GM19455 (cell line): ENCODE data around the gene FLAD1.
A peak's percentile ranks its signal among the peaks of the same experiment; 100 is the strongest.

Source experiments
- ATAC-seq: cut with Tn5 transposase; IDR thresholded peaks from one replicate; pipeline ENCODE4 v1.9.1; 2021; ENCODE audit not compliant: unreplicated experiment

Gene FLAD1

DNA sequence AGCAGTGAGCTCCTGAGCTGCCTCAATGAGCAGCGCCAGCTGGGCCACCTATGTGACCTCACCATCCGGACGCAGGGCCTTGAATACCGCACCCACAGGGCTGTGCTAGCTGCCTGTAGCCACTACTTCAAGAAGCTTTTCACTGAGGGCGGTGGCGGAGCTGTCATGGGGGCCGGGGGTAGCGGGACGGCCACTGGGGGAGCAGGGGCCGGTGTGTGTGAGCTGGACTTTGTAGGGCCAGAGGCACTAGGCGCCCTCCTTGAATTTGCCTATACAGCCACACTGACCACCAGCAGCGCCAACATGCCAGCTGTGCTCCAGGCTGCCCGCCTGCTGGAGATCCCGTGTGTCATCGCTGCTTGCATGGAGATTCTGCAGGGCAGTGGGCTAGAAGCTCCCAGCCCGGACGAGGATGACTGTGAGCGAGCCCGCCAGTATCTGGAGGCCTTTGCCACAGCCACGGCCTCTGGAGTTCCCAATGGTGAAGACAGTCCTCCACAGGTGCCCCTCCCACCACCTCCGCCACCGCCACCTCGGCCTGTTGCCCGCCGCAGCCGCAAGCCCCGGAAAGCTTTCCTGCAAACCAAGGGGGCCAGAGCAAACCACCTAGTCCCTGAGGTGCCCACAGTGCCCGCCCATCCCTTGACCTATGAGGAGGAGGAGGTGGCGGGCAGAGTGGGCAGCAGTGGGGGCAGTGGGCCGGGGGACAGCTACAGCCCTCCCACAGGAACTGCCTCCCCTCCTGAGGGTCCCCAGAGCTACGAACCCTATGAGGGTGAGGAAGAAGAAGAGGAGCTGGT, 31.8 kb downstream of the FLAD1 start:
- ATAC-seq: no peak

DNA sequence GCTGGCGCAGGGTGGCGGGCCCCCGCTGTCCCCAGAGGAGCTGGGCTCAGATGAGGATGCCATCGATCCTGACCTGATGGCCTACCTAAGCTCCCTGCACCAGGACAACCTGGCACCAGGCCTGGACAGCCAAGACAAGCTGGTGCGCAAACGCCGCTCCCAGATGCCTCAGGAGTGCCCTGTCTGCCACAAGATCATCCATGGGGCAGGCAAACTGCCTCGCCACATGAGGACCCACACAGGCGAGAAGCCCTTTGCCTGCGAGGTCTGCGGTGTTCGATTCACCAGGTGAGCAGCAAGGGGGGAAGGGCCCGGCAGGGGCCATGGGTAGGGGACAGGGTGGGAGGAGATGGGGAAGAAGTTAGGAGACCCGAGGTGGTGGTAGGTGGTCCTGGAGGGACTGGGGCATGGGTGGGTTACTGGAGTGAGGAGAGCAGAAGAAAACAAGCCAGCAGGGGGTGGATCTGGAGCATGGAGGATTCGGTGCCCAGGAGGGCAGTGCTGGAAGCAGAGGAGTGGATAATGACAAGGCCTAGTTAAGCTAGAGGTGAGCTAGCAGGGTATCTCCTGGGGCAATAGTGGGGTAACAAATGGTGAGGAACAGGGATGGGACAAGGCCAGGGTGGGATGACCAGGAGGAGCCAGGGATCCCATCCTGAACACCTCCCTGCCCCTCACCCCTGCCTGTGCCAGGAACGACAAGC, 32.5 kb downstream of the FLAD1 start:
- ATAC-seq: no peak

DNA sequence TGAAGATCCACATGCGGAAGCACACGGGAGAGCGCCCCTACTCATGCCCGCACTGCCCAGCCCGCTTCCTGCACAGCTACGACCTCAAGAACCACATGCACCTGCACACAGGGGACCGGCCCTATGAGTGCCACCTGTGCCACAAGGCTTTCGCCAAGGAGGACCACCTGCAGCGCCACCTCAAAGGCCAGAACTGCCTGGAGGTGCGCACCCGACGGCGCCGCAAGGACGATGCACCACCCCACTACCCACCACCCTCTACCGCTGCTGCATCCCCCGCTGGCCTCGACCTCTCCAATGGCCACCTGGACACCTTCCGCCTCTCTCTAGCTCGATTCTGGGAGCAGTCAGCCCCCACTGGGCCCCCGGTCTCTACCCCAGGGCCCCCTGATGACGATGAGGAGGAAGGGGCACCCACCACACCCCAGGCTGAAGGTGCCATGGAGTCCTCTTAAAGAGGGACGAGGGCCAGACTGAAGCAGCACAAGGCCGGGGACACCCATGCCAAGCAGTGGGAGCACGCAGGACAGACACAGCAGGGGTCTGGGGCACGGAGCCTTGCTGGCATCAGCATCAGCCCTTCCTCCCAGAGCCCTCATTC, 33.2 kb downstream of the FLAD1 start:
- no peak for ATAC-seq

DNA sequence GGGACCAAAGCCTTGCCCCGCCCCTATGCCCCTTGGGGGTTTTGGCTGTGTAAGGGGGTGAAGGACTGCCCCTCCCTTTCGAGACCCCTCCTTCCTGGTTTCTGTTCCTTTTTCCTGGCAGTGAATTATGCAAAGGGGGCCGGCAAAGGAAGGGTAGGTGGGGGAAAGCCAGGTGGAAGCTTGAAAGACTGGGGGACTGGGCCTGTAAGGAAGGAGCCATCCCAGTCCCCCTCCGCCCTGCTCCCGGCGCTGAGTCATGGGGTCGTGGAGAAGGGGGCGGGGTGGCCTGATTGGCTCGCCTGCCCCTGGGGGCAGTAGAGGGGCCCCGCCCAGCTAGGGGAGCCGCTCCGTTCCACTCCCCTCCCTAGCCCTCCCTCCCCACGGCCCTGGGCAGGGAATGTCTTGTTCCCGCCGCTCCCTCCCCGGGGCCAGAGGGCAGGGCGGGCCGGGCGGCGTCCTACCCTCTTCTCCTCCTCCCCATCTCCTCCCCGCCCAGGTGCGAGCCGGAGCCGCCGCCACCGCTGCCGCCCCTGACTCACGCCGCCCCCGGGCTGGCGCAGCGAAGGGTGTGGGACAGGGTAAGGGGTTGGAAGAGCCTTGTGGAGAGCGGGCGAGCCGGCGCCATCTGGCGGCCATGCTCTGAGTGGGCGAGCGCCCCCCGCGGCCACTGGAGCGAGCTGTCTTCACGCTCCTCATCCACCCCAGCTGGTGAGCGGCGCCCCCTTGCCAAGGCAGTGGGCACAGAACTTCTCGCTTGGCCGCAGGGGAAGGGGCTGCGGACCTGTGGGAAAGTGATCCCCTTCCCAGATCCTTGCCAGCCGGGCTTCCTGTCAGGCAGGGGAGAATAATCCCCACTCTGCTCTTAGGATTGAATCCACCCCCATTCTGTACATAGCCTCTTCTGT, 34.1 kb downstream of the FLAD1 start:
- ATAC-seq: peak; percentile 66

DNA sequence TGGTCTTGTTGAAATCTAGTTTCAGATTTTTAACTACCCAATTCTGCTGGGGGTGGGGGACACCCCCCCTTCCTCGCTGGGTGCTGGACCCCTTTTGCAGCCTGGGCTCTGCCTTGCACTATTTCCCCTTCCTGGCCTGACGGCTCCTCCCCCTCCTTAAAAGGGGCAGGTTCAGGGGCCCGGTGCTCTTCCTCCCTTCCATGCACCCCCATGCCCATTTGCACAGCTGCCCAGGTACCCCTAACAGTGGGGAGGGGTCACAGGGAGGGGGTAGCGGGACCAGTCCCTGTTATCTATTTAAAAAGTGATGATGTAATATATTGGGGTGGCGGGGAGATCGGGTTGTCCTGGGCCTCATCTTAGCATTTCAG, 34.8 kb downstream of the FLAD1 start:
- ATAC-seq: no peak

DNA sequence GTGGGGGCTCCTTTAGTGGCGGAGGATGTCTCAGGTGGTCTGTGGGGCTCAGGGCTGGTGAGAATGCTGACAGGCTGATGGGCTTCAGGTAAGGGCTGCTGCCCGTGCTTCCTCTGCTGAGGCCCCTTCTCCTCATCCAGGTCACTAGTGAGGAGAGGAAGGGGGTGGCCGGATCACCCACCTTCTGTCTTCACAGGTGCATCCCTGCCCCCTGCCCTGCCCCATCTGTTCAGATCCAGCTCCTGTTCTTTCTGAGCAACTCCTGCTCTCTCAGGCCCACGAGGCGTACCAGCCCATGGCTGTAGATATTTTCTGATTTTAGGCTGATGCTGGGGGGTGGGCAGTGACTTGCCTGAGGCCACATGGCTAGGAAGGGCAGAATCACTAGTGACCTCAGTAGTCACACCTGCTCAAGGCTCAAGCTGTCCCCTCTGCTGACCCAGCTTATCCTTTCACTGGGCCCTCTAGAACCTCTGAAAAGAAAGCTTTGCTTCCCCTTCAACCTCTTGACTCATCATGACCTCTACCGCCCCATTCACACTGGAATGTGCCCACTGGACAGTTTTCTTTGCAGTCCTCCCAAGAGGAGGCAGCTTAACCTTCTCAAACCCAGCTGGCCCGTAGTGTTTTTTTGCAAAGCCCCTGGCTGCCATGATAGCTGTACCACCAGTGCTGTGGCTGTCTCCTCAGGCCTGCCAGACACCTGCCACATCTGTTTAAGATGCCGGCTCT, 35.6 kb downstream of the FLAD1 start:
- ATAC-seq: no peak

DNA sequence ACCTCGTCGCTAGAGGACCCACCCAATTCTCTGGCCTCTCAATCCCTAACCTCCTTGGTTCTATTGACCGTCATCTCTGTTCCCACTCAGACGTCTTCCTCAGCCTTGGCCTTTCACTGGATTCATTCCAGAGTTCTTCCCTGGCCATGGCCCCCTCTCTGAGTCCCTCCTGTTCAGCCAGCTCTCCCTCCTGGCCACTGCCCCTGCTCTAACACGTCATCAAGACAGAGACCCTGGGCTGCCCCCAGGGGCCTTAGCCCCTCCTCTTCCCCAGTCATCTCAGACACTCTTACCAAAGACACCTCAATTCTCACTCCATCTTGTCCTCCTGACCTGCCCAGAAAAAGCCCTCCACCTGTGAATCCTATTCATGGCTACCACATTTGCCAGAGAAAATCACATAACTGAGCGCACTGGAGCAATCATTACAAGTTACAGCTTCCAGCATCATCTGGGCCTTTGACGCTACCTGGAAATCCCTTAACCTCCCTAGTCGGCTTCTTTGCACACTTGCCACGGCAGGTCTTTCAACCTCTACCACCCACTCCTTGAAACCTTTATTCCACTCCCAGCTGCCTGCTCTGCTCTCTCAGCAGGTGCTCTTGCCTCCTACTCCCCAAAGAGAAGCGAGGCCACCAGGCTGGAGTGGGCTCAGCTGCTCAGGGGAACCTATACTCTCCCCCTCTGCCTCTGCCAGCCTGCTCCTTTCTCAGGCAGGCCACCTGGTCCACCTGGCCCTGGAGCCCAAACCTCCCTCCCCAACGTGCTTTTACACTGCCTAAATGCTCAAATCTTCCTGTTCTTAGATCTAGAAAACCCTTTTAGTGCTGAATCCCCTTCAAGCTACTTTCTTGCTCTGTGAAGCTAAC, 36.5 kb downstream of the FLAD1 start:
- ATAC-seq: no peak

DNA sequence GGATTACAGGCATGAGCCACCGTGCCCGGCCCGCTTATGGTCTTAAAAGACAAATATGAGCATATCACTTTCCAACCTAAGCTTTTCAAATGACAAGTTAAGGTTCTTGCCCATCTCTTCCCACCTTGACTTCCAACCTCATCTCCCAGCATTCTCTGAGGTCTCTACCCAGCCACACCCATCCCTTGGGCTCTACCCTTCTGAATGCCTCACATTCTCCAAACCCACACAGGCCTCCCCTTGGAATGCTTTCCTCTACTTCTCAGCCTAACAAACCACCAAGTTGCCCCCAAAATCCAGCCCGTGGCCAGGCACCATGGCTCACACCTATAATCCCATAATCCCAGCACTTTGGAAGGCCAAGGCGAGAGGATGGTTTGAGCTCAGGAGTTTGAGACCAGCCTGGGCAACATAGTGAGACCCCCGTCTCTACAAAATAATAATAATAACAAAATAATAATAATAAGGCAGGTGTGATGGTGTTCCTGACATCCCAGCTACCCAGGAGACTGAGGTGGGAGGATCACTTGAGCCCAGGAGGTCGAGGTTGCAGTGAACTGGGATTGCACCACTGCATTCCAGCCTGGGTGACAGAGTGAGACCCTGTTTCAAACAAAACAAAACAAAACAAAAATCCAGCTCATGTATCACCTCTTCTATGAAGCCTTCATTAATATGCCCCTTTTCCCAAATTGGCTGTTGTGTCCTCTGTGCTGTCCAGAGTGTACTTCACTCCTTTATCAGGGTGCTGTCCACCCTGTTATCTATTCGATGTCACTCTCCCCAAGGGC, 39.2 kb downstream of the FLAD1 start:
- no peak for ATAC-seq

DNA sequence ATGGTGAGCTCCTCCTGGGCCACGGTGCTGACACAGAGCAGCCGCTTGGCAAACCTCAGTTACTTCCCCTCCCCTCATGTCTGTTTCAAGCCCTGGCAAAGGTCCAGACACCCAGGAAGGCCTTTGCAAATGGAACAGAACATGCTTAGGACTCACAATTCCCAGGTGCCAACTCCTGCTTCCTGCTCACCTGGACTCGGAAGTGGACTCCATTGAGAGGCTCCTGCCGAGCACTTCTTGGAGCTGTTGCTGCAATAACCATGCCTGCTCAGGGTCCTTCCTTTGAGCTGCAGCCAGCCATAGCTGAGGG, 39.7 kb downstream of the FLAD1 start:
- no peak for ATAC-seq

DNA sequence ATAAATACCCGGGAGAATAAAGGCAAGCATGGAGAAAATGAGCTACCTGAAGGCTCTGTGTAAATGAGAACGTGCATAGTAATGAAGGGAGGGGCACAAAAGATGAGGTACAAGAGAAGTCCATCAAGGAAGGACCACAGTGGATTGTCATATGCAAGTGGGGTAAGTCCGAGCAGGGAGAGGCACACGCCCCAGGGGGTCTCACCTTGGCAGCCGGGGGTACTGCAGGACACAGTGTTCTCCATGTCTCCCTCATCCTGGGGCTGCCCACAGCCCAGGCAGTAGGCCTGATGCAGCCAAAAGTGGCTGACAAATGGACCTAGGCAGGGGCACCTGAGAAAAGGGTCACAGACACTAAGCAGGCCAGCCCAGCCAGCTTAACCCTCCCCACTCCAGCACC, 40.5 kb downstream of the FLAD1 start:
- ATAC-seq: no peak

DNA sequence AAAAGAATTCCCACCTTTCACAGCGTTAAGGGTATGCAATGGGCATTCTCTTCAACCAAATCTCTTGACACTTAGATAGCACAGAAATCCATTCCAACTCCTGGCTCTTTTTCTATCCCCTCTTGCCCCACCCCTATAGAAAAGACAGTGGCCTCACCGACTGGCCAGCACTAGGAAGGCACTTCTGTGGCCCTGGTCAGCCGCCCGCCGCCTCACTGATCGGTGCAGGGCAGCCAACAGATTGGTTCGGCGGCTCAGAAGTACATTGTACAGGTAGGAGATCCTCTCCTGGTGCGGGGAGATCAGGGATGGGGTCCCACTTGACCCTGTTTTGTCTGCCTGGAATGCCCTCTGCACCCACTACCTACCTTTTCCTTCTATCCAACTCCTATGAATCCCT, 41.2 kb downstream of the FLAD1 start:
- ATAC-seq: no peak

DNA sequence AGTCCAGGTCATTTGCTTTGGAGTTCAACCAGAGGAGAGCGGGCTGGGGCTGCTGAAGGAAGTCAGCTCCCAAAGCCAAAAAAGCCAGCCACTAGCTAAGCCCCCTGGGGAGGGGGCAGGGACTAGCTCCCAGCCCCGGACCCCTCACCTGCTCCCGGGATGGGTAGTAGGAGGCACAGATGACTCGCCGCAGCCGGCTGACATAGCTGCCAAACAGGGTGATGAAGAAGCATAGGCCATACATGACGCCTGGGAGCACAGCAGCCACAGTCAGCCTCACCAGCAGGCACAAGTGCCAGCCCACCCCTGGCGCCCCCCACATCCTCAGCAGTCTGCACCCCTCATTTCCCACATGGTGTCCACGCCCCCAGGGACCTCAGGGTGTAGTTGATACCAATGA, 43.0 kb downstream of the FLAD1 start:
- no peak for ATAC-seq

DNA sequence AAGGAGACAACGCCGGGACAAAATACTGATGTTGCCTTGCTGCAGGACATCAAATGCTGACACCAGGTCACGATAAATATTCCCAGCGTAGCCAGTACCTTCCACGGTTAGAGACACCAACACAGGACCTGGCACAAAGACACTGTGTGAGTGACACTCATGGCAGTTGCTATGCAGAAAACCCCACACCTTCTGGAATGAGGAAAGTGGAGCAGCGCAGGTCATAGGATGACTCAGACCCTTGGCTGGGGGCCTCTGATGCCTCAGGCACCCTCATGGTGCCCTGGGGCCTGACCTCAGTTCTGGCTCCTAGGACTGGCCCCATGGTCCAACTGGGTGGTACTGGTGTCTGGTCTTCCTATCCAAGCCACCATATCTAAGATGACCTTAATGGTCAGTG, 43.4 kb downstream of the FLAD1 start:
- ATAC-seq: no peak

DNA sequence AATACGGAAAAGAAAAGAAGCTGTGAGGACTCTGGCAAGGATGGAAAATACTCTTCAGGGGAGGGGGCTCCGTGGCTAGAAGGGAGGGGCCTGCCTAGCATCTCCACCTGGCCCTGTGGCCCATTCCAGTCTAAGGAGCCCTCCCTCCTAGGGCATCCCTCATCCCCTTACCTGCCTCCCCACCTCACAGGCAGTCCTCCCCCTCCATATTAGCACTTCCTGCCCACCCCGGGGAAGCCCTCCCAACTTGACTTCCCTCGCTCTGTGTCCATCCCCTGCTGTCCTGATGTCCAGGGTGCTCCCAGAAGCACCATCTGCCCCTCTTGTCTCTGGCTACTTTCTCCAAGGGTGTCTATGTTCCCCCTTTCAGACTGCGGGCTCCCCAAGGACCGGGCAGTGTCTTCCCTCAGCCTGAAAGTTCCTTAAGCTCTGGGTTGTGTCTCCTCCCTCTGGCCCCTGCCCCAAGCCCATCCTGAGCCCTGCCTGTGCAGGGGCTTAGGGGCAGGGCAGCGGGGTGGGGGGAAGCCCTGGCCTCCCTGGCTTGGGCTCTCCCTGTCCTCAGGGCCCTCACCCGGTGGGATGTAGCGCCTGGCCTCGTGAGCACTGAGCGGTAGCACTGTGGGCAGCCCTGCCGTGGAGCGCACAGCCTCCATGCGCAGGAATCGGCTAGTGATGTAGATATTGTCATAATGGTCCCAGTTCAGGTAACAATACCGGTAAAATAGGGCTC, 46.5 kb downstream of the FLAD1 start:
- ATAC-seq: no peak

DNA sequence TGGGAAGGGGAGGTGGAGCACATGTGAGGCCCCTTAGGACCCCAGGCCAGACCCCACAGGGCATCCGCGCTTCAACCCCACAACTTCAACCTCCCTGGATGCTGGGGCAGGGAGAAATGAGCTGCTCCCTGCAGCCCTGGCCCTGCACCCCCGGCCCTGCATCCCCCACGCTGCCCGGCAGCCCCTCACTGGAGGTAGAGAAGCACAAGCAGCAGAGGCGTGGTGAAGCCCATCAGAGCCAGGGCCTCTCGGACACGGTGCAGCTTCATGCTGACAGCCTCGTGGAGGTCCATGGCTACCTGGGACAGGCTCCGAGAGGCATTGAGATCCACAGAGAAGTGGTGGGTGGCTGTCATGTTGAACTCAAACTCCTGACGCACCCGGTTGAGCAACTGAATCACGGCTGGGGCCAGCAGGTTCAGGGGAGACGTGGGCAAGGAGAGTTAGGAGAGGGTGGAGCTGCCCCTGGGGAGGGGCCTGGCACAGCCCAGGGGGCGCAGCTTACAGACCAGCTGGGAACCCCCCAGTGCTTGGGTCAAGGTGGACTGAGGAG, 47.2 kb downstream of the FLAD1 start:
- no peak for ATAC-seq

DNA sequence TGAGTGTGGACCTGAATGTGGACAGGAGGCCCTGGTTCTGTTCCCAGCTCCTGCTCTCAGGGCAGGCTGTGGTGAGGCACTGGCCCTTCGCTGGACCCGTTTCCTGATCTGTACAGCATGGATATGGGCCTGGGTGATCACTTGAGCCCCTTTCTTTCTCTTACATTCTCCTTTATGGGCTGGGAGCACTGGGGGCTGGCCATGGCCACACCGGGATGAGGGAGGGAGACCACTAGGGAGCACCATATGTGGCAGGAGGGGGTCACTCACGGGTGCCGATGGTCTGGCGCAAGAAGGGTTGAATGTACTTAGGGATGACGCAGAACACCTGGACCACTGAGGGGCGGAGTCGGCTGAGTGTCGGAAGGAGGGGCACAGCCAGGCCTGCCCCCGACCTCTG, 47.8 kb downstream of the FLAD1 start:
- no peak for ATAC-seq

DNA sequence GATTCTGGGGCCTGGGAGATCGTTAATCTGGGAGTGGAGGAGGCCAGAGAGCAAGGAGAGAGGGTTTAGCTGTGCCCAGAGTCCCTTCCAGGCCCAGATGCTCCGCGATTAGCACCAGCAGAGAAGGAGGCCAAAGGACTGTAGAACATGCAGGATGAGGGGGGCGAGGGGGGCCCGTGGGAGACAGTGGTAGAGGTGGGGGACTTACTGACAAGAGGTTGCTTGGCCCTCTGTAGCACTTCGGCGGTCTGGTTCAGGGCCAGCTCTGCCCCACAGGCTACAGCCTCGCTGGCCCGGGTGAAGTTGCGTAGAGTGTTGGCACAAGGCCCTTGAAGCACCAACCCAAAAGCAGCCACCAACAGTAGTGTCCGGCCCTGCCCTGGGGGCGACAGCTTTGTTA, 49.7 kb downstream of the FLAD1 start:
- no peak for ATAC-seq

DNA sequence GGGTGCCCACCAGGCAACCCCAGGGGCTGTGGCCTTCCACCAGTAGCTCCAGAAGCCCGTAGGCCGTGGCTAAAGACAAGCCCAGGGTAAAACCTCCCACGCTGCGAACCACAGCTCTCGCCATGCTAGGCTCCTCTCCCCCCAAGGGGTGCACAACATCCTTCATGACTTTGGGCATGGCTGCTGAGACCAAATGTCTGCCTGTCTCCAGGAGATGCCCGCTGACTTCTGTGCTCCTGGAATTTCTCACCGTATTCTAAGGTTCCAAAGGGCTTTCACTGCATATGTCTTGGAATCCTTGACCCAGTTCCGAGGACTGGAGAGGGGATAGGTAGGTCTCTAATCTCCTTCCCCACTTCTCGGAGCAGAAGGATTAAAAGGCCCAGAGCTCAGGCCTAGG, 50.4 kb downstream of the FLAD1 start, which contains the start of the genes DCST1 and DCST2:
TSS of gene DCST1 (plus strand) at position 301 of the 400 bp plus-strand sequence. CDS start 213 bp downstream, outside the sequence.
TSS of gene DCST2 (minus strand) at position 258 of the 400 bp plus-strand sequence. CDS start at position 178, 80 bp downstream.
- ATAC-seq: no peak
